ENCODE data around the gene GHSR. TPM values are rescaled to one million over a fixed set of nuclear protein-coding genes. Genes with fewer than 3 reads are reported as not detected.

The GHSR gene
- total and polyA plus RNA-seq, 2 of the 8 experiments (the other 6 are each of a cell fraction or from before 2014, with no cell fraction given) = not detected

- H2BK120ac ChIP-seq (replicated peaks; ENCODE audit: low read depth, low read length) = no peak overlapping the region
- FAIRE-seq = no peak
- no peak overlapping the region for H3K14ac ChIP-seq (ENCODE audit: insufficient read length)
- H3K56ac ChIP-seq (replicated peaks; ENCODE audit: insufficient read length, low read depth, low read length) = no peak overlapping the region
- H4K8ac ChIP-seq (ENCODE audit: extremely low read depth, insufficient read depth, low read length) = no peak overlapping the region
- no peaks in the 10 kb centered on the region for H4K20me1 ChIP-seq (replicated peaks in 1 of 2; ENCODE audit: control insufficient read depth in 1 of 2, insufficient read depth in 2 of 2, low read length in 2 of 2)
- H2BK15ac ChIP-seq (ENCODE audit: low read length) = no peak overlapping the region
- no peak overlapping the region for H3K23ac ChIP-seq (ENCODE audit: insufficient read length)
- H3K27me3 ChIP-seq (replicated peaks in 1 of 4; ENCODE audit: control insufficient read depth in 3 of 4, extremely low read depth in 1 of 4, insufficient read depth in 3 of 4, low read length in 3 of 4) = no peaks in the 10 kb centered on the region
- ChIA-PET POLR2A (ENCODE audit: partially characterized antibody) (no interaction called here), CTCF (ENCODE audit: partially characterized antibody) (interaction anchor here (0.7 to 2.5 kb wide), 7 partner anchors 10 to 146 kb away, joined by 3 to 9 read pairs (median 7); no protein-coding TSS in a partner anchor)
- H2BK12ac ChIP-seq (ENCODE audit: low read depth, low read length) = no peak overlapping the region
- H3K18ac ChIP-seq (ENCODE audit: extremely low read depth, low read length) = no peak overlapping the region
- H3K23me2 ChIP-seq (ENCODE audit: low read depth, low read length) = no peaks in the 10 kb centered on the region
- no peak overlapping the region for H2BK5ac ChIP-seq (ENCODE audit: low read depth, low read length)
- H3K4me2 ChIP-seq (ENCODE audit: insufficient read depth in 1 of 2, low read depth in 2 of 2, low read length in 2 of 2) = no peak overlapping the region
- no peaks in the 10 kb centered on the region for H3K79me2 ChIP-seq (ENCODE audit: control insufficient read depth in 1 of 2, insufficient read depth in 2 of 2, low read length in 2 of 2)
- no peaks in the 10 kb centered on the region for H3K4me1 ChIP-seq (replicated peaks in 1 of 4; ENCODE audit: control insufficient read depth in 3 of 4, insufficient read depth in 4 of 4, low read length in 3 of 4)
- no peak overlapping the region for H3K27ac ChIP-seq (ENCODE audit: low read depth, low read length)
- no peak overlapping the region for H2BK20ac ChIP-seq (ENCODE audit: low read length)
- no peak overlapping the region for H4K5ac ChIP-seq (ENCODE audit: insufficient read length, low read depth, low read length)
- H3K9me3 ChIP-seq (ENCODE audit: insufficient read depth in 2 of 2, low read depth in 1 of 2, low read length in 1 of 2) = no peaks in the 10 kb centered on the region
- no peaks in the 10 kb centered on the region for H3K36me3 ChIP-seq (ENCODE audit: control insufficient read depth in 2 of 4, insufficient read depth in 4 of 4, low read length in 3 of 4)
- H2AK5ac ChIP-seq (ENCODE audit: low read depth, low read length) = no peak overlapping the region
- no peak overlapping the region for H3K4me3 ChIP-seq (ENCODE audit: extremely low read depth in 1 of 4, insufficient read depth in 2 of 4, low read depth in 3 of 4, low read length in 4 of 4)
- no peaks in the 10 kb centered on the region for H3K79me1 ChIP-seq (ENCODE audit: low read depth, low read length)
- H4K91ac ChIP-seq (replicated peaks; ENCODE audit: insufficient read length, low read length) = no peak overlapping the region
- WGBS, 2 experiments (ENCODE audit: extremely low coverage in 1 of 2, insufficient coverage in 1 of 2, insufficient read length in 1 of 2, insufficient replicate concordance in 2 of 2, low coverage in 1 of 2, low lambda C conversion rate in 2 of 2, missing lambda C conversion rate in 1 of 2) = 71% methylated on average over 1 of the region's 1 CpG; no CpG with 5 or more reads in 1 of the 2 experiments
- no peak for DNase-seq (ENCODE audit: low read depth in 1 of 2, low spot score in 2 of 2)
- no peak overlapping the region for H3K4ac ChIP-seq (replicated peaks; ENCODE audit: insufficient read length, low read depth, low read length)
- H2AFZ ChIP-seq (ENCODE audit: low read length) = no peak overlapping the region
- no peak overlapping the region for H3K9ac ChIP-seq (replicated peaks in 1 of 4; ENCODE audit: extremely low read depth in 1 of 4, low read depth in 3 of 4, low read length in 3 of 4)
- no peak for TF ChIP-seq EGR1 (IDR thresholded peaks at IDR 0.05; ENCODE audit: borderline replicate concordance, low read depth, low read length)
- TF ChIP-seq MAX (IDR thresholded peaks at IDR 0.05) = no peak
- TF ChIP-seq GABPA (IDR thresholded peaks at IDR 0.05; ENCODE audit: borderline replicate concordance, insufficient read depth, low read length) = no peak
- TF ChIP-seq TAF1 (IDR thresholded peaks at IDR 0.05; ENCODE audit: low read depth, low read length) = no peak
- TF ChIP-seq SAP30 (IDR thresholded peaks at IDR 0.05; ENCODE audit: insufficient read depth, insufficient replicate concordance, low read length) = no peak
- TF ChIP-seq CEBPB (IDR thresholded peaks at IDR 0.05; ENCODE audit: low read depth, low read length) = no peak
- no peak for TF ChIP-seq JUN (IDR thresholded peaks at IDR 0.05; ENCODE audit: low read depth, low read length)
- no peak for TF ChIP-seq SIRT6 (IDR thresholded peaks at IDR 0.05; ENCODE audit: low read length)
- TF ChIP-seq EP300 (IDR thresholded peaks at IDR 0.05; ENCODE audit: borderline replicate concordance in 1 of 2, low read depth in 2 of 2, low read length in 2 of 2) = no peak
Measured at GRCh38 chr3:172478116-172478515, 29.9 kb upstream of the GHSR start.

Measured in H1 (cell line).